ENCODE data around the gene STAT5B. TPM values are rescaled to one million over a fixed set of nuclear protein-coding genes. Genes with fewer than 3 reads are reported as not detected.

The STAT5B gene
- total RNA-seq, 1 experiment from 2014 or later, result 102 TPM

GRCh38 chr17:42202696-42203095 lies 73.5 kb downstream of the STAT5B start:
- TF ChIP-seq POLR2AphosphoS5 (IDR thresholded peaks at IDR 0.05; ENCODE audit: low read depth, low read length) (no peak), TCF7L2 (IDR thresholded peaks at IDR 0.05; ENCODE audit: low read depth, low read length) (no peak), SIN3A (IDR thresholded peaks at IDR 0.05; ENCODE audit: borderline replicate concordance, insufficient read depth, low read depth, low read length) (no peak)
- TF ChIP-seq, protein P1, sequence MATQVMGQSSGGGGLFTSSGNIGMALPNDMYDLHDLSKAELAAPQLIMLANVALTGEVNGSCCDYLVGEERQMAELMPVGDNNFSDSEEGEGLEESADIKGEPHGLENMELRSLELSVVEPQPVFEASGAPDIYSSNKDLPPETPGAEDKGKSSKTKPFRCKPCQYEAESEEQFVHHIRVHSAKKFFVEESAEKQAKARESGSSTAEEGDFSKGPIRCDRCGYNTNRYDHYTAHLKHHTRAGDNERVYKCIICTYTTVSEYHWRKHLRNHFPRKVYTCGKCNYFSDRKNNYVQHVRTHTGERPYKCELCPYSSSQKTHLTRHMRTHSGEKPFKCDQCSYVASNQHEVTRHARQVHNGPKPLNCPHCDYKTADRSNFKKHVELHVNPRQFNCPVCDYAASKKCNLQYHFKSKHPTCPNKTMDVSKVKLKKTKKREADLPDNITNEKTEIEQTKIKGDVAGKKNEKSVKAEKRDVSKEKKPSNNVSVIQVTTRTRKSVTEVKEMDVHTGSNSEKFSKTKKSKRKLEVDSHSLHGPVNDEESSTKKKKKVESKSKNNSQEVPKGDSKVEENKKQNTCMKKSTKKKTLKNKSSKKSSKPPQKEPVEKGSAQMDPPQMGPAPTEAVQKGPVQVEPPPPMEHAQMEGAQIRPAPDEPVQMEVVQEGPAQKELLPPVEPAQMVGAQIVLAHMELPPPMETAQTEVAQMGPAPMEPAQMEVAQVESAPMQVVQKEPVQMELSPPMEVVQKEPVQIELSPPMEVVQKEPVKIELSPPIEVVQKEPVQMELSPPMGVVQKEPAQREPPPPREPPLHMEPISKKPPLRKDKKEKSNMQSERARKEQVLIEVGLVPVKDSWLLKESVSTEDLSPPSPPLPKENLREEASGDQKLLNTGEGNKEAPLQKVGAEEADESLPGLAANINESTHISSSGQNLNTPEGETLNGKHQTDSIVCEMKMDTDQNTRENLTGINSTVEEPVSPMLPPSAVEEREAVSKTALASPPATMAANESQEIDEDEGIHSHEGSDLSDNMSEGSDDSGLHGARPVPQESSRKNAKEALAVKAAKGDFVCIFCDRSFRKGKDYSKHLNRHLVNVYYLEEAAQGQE (IDR thresholded peaks at IDR 0.05; ENCODE audit: insufficient read depth in 1 of 2, low read depth in 2 of 2, low read length in 1 of 2), result no peak
- TF ChIP-seq, protein P2, sequence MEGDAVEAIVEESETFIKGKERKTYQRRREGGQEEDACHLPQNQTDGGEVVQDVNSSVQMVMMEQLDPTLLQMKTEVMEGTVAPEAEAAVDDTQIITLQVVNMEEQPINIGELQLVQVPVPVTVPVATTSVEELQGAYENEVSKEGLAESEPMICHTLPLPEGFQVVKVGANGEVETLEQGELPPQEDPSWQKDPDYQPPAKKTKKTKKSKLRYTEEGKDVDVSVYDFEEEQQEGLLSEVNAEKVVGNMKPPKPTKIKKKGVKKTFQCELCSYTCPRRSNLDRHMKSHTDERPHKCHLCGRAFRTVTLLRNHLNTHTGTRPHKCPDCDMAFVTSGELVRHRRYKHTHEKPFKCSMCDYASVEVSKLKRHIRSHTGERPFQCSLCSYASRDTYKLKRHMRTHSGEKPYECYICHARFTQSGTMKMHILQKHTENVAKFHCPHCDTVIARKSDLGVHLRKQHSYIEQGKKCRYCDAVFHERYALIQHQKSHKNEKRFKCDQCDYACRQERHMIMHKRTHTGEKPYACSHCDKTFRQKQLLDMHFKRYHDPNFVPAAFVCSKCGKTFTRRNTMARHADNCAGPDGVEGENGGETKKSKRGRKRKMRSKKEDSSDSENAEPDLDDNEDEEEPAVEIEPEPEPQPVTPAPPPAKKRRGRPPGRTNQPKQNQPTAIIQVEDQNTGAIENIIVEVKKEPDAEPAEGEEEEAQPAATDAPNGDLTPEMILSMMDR (IDR thresholded peaks at IDR 0.05), result no peak
- in situ Hi-C loops (cut with HindIII; ENCODE audit: low pct_unique_long_range_greater_than_20kb, low sequenced_read_pairs), result no loop called here
- Histone ChIP-seq H3K4me3 (ENCODE audit: low read depth in 2 of 2, low read length in 2 of 2) (no peak overlapping the region), H3K27ac (ENCODE audit: low read length) (no peak overlapping the region), H3K36me3 (ENCODE audit: control insufficient read depth, insufficient read depth, low read length) (peaks cover 7% of the 10 kb centered on the region; the same call in 1 of the 2 replicates), H3K4me1 (ENCODE audit: control insufficient read depth, insufficient read depth, low read length) (no peaks in the 10 kb centered on the region; the same call in 1 of the 2 replicates), H3K27me3 (ENCODE audit: control insufficient read depth, insufficient read depth, low read length) (no peaks in the 10 kb centered on the region), H3K9me3 (ENCODE audit: control insufficient read depth, insufficient read depth, low read depth, low read length) (no peaks in the 10 kb centered on the region)
- ATAC-seq, result no peak
- DNase-seq (ENCODE audit: low read depth, low spot score), result no peak
- intact Hi-C loops (cut with micrococcal nuclease; ENCODE audit: unreplicated experiment), result no loop called here
- ChIA-PET POLR2A (interaction anchor here (0.6 kb wide), 1 partner anchor 110 kb away, joined by 3 read pairs; no protein-coding TSS in a partner anchor), CTCF (no interaction called here)
- no TSS peak for BruUV-seq (replicated peaks)

GRCh38 chr17:42202159-42202558 lies 74.0 kb downstream of the STAT5B start:
- no TSS peak for BruUV-seq (replicated peaks)
- no peaks in the 10 kb centered on the region for H3K9me3 ChIP-seq (ENCODE audit: control insufficient read depth, insufficient read depth, low read depth, low read length)
- DNase-seq (ENCODE audit: low read depth, low spot score), result no peak
- no peaks in the 10 kb centered on the region for H3K27me3 ChIP-seq (ENCODE audit: control insufficient read depth, insufficient read depth, low read length)
- TF ChIP-seq TCF7L2 (IDR thresholded peaks at IDR 0.05; ENCODE audit: low read depth, low read length), result no peak
- no peak for TF ChIP-seq POLR2AphosphoS5 (IDR thresholded peaks at IDR 0.05; ENCODE audit: low read depth, low read length)
- TF ChIP-seq, protein P1 (IDR thresholded peaks at IDR 0.05; ENCODE audit: insufficient read depth in 1 of 2, low read depth in 2 of 2, low read length in 1 of 2), result no peak
- TF ChIP-seq, protein P2 (IDR thresholded peaks at IDR 0.05), result no peak
- no peak for TF ChIP-seq SIN3A (IDR thresholded peaks at IDR 0.05; ENCODE audit: borderline replicate concordance, insufficient read depth, low read depth, low read length)
- no peak for ATAC-seq
- POLR2A ChIA-PET, result no interaction called here
- no peak overlapping the region for H3K27ac ChIP-seq (ENCODE audit: low read length)
- in situ Hi-C loops (cut with HindIII; ENCODE audit: low pct_unique_long_range_greater_than_20kb, low sequenced_read_pairs), result no loop called here
- peaks cover 4% of the 10 kb centered on the region; the same call in 1 of the 2 replicates for H3K36me3 ChIP-seq (ENCODE audit: control insufficient read depth, insufficient read depth, low read length)
- no peaks in the 10 kb centered on the region; the same call in 1 of the 2 replicates for H3K4me1 ChIP-seq (ENCODE audit: control insufficient read depth, insufficient read depth, low read length)
- CTCF ChIA-PET, result no interaction called here
- no peak overlapping the region for H3K4me3 ChIP-seq (ENCODE audit: low read depth in 2 of 2, low read length in 2 of 2)
- intact Hi-C loops (cut with micrococcal nuclease; ENCODE audit: unreplicated experiment), result no loop called here
